Measurements from ENCODE around the gene UQCC2.

UQCC2 gene

DNA sequence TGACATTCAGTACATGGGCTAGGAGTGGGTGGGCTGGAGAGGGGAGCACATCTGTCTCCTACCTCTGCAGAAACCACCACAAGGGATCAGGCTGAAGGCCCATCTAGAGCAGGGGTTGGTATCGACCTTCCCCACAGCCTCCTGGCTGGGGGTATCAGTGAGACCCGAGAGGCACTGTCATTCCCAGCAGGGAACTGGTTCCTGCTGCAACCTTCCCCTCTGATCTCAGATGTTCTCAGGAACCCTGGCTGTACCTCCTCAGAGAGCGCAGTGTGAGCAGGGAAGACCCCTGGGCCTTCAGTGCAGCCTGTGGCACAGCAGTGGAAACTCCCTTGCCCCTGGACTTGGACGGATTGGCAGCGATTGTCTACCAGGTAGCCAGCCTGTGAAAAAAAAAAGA lies 27.4 kb upstream of the UQCC2 start:
- H3K4me1 Mint-ChIP-seq (ENCODE audit: low read depth in 2 of 2), result no peaks in the 10 kb centered on the region
- DNase-seq (no peak), ATAC-seq (replicated peaks) (no peak)
- no peaks in the 10 kb centered on the region for H3K36me3 Mint-ChIP-seq (ENCODE audit: insufficient read depth)
- no peaks in the 10 kb centered on the region for H3K9me3 Mint-ChIP-seq
- no peak overlapping the region for H3K27ac Mint-ChIP-seq
- H3K4me3 Mint-ChIP-seq, result no peak overlapping the region
- peaks cover 11 to 16% of the 10 kb centered on the region in 2 donors for H3K27me3 Mint-ChIP-seq

DNA sequence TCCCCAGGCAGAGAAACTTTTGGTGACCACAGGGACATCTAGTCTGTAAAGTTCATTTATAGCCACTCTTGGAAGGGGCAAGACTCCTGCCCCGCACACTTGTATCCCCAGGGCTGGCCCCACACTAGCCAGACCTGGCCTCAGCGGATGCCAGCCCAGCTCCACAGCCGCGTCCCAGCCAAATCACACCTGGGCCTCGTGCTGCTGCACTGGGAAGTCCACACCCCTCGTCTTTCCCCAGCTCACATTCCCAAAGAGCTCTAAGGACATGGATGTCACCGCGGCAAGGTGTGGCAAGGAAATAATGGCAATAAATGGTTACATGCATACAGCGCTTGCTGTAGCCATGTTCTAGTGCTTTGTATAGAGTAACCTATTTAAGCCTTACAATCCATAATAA lies 26.7 kb upstream of the UQCC2 start:
- peaks cover 11 to 17% of the 10 kb centered on the region in 2 donors for H3K27me3 Mint-ChIP-seq
- H3K4me1 Mint-ChIP-seq (ENCODE audit: low read depth in 2 of 2), result no peaks in the 10 kb centered on the region
- DNase-seq (no peak), ATAC-seq (replicated peaks) (no peak)
- H3K27ac Mint-ChIP-seq, result no peak overlapping the region
- H3K4me3 Mint-ChIP-seq, result no peak overlapping the region
- H3K9me3 Mint-ChIP-seq, result no peaks in the 10 kb centered on the region
- H3K36me3 Mint-ChIP-seq (ENCODE audit: insufficient read depth), result no peaks in the 10 kb centered on the region

DNA sequence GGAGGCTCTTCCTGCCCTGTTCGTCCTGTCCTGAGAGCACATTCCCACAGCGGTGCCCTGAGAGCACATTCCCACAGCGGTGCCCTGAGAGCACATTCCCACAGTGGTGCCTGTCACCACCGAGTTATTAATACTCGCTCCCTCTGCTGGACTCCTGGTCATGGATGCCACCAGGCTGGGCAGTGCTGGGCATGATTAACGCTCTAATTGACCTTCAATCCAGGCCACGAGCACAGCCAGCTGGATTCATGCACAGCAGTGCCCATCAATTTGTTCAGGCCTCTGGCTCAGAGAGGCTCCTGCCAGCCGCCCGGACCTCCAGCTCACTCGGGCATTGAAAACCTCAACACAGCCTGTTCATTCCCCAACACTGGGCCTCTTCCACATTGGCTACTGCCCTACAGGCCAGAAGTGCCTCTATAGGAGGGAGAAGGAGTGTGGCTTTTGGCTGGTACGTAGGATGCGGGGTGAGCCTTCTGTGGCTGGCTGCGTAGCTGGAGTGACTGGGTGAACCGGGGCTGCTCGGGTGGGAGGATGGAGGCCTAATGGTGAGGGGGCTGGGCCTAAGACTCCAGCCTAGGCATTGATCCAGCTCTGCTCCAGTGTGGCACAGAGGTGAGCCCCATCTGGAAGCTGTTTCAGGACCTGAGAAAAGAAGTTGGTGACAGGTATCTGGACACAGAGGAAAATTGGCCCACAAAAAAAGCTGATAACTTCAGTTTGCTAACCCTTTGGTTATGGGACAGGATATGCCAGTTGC lies 25.9 kb upstream of the UQCC2 start:
- Mint-ChIP-seq H3K4me1 (ENCODE audit: low read depth in 2 of 2) (no peaks in the 10 kb centered on the region), H3K9me3 (no peaks in the 10 kb centered on the region), H3K36me3 (ENCODE audit: insufficient read depth) (no peaks in the 10 kb centered on the region), H3K4me3 (no peak overlapping the region), H3K27me3 (peaks cover 4 to 17% of the 10 kb centered on the region in 2 donors), H3K27ac (no peak overlapping the region)
- DNase-seq, result no peak
- ATAC-seq (replicated peaks), result no peak

DNA sequence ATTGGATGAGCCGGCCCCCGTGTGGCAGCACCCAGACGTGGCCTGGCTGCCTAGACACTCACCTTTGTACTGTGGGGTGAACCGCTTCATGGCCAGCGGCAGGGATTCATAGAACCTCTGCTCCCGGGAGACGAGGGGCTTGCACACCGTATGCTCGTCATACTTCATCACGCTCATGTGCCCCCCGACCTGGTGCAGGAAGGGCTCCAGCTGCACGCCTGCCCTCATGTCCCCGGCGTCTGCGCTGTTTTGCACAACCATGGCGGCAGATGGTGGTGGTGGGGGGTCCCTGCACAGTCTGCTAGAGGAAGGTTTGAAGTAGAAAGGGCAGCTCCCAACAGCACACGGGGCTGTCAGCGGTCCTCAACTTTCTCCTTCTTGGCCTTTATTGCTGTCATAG lies 23.7 kb upstream of the UQCC2 start:
- no peak for DNase-seq
- Mint-ChIP-seq H3K36me3 (ENCODE audit: insufficient read depth) (peaks cover 4% of the 10 kb centered on the region), H3K4me3 (no peak overlapping the region), H3K4me1 (ENCODE audit: low read depth in 2 of 2) (peaks cover 0 to 3% of the 10 kb centered on the region in 2 donors), H3K9me3 (no peaks in the 10 kb centered on the region), H3K27ac (no peak overlapping the region), H3K27me3 (peaks cover 3 to 29% of the 10 kb centered on the region in 2 donors)
- ATAC-seq (replicated peaks), result no peak

DNA sequence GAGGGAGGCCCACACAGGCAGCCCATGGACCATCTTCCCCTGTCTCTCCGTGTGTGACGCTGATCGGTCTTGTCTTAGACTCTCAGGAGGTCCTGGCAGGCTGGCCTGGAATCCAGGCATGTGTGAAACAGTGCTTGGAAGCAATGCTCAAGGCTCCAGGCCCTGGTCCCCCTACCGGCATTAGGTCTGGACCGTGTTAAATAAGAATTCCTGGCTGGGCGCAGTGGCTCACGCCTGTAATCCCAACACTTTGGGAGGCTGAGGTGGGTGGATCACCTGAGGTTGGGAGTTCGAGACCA lies 22.2 kb upstream of the UQCC2 start:
- Mint-ChIP-seq H3K27ac (no peak overlapping the region), H3K27me3 (peaks cover 11 to 40% of the 10 kb centered on the region in 2 donors), H3K4me1 (ENCODE audit: low read depth in 2 of 2) (peaks cover 0 to 3% of the 10 kb centered on the region in 2 donors), H3K9me3 (no peaks in the 10 kb centered on the region), H3K36me3 (ENCODE audit: insufficient read depth) (peaks cover 4% of the 10 kb centered on the region), H3K4me3 (no peak overlapping the region)
- DNase-seq, result no peak
- ATAC-seq (replicated peaks), result no peak

DNA sequence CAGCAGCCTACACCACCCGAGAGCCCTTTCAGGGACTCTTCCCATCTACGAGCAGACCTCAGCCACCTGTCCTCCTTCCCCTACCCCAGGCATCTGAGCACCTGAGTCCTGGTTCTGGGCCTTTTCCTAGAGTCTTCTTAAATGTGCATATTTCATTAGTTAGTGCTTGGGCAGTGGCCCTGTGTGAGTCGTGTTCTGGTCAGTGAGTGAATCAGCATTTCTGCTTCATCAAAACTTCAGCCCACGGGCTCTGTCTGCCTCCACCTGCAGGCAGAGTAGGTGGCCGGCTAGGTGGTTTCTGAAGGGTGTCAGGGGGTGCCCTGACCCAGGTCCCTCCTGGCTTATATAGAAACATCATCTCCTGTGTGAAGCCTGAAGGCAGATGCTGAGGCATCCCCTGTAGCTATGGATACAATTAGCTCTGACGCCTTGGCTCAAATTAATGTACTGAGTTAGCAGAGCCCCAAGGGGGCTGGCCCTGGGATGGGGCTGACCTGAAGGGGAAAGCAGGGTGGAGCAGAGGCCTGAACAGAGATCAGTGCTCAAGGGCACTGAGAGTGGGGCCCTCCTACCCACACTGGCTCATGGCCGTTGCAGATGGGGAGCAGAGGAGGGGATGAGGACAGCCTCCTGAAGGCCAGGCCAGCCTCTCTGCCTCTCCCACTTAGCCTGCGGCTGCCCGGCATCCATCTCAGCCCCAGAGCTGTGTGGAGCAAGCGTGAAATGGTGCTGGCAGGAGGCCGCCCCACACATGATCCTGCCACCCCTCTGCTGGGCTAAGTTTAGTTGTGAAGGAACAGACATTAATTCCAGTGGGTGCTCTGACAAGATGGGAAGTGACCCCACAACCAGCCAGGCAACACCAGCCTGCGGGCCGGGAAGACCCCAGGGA lies 21.6 kb upstream of the UQCC2 start:
- no peak for DNase-seq
- H3K4me3 Mint-ChIP-seq, result no peak overlapping the region
- H3K4me1 Mint-ChIP-seq (ENCODE audit: low read depth in 2 of 2), result peaks cover 0 to 3% of the 10 kb centered on the region in 2 donors
- ATAC-seq (replicated peaks), result no peak
- no peaks in the 10 kb centered on the region for H3K9me3 Mint-ChIP-seq
- H3K36me3 Mint-ChIP-seq (ENCODE audit: insufficient read depth), result peaks cover 4% of the 10 kb centered on the region
- H3K27ac Mint-ChIP-seq, result no peak overlapping the region
- peaks cover 13 to 46% of the 10 kb centered on the region in 2 donors for H3K27me3 Mint-ChIP-seq

DNA sequence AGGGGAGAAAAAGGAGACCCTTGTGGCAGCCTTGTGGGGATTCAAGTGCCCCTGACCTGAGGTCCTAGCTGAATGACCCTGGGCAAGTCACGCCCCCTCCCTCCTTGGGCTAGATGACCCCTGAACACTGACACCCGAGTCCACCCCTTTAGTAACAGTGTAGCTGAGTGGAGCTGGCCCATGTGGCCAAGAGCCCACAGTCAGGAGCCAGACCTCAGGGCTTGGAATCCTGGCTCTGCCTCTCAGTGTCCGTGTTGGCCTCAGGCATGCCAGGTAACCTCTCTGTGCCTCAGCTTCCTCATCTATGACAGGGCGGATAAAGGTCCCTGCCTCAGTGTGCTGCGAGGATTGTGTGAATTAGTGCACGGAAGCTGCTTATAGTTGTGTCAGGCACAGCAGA lies 20.9 kb upstream of the UQCC2 start:
- H3K4me3 Mint-ChIP-seq, result no peak overlapping the region
- H3K4me1 Mint-ChIP-seq (ENCODE audit: low read depth in 2 of 2), result peaks cover 0 to 3% of the 10 kb centered on the region in 2 donors
- DNase-seq (no peak), ATAC-seq (replicated peaks) (no peak)
- H3K27ac Mint-ChIP-seq, result no peak overlapping the region
- peaks cover 4% of the 10 kb centered on the region for H3K36me3 Mint-ChIP-seq (ENCODE audit: insufficient read depth)
- peaks cover 13 to 46% of the 10 kb centered on the region in 2 donors for H3K27me3 Mint-ChIP-seq
- H3K9me3 Mint-ChIP-seq, result no peaks in the 10 kb centered on the region

- H3K36me3 Mint-ChIP-seq (ENCODE audit: insufficient read depth), result peaks cover 4% of the 10 kb centered on the region
- DNase-seq, result no peak
- no peaks in the 10 kb centered on the region for H3K9me3 Mint-ChIP-seq
- no peak overlapping the region for H3K27ac Mint-ChIP-seq
- H3K27me3 Mint-ChIP-seq, result peaks cover 15 to 52% of the 10 kb centered on the region in 2 donors
- no peak for ATAC-seq (replicated peaks)
- H3K4me3 Mint-ChIP-seq, result no peak overlapping the region
- H3K4me1 Mint-ChIP-seq (ENCODE audit: low read depth in 2 of 2), result peaks cover 0 to 3% of the 10 kb centered on the region in 2 donors
Observed at GRCh38 chr6:33731751-33732282, 20.3 kb upstream of the UQCC2 start.

GRCh38 chr6:33731035-33731434 lies 19.5 kb upstream of the UQCC2 start:
- Mint-ChIP-seq H3K27ac (no peak overlapping the region), H3K4me3 (no peak overlapping the region), H3K27me3 (peaks cover 21 to 59% of the 10 kb centered on the region in 2 donors), H3K4me1 (ENCODE audit: low read depth in 2 of 2) (peaks cover 0 to 3% of the 10 kb centered on the region in 2 donors), H3K9me3 (no peaks in the 10 kb centered on the region), H3K36me3 (ENCODE audit: insufficient read depth) (peaks cover 4% of the 10 kb centered on the region)
- ATAC-seq (replicated peaks) (no peak), DNase-seq (no peak)

- Mint-ChIP-seq H3K27me3 (peaks cover 21 to 64% of the 10 kb centered on the region in 2 donors), H3K9me3 (no peaks in the 10 kb centered on the region), H3K4me3 (no peak overlapping the region), H3K4me1 (ENCODE audit: low read depth in 2 of 2) (peaks cover 0 to 3% of the 10 kb centered on the region in 2 donors), H3K36me3 (ENCODE audit: insufficient read depth) (peaks cover 4% of the 10 kb centered on the region), H3K27ac (no peak overlapping the region)
- DNase-seq (no peak), ATAC-seq (replicated peaks) (no peak)
Observed at GRCh38 chr6:33730611-33731010, 19.1 kb upstream of the UQCC2 start.

DNA sequence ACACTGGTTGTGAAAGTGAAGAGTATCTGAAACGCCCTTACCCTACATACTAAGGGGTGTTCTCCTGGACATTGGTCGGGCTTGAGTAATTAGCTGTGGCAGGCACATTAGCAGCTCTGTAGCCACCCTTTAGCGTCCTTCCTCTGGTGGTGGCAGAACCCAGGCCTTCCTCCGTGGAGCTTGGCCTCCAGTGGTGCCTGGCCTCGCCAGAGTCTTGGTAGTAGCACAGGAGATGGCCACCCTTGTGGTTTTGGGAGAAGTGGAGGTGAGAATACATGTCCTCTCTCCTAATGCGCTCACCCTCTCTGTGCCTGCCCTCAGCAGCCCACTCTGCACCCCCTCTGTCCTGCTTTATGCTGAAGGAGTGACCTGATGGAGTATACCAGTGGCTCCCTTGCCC lies 17.6 kb upstream of the UQCC2 start:
- DNase-seq (no peak), ATAC-seq (replicated peaks) (no peak)
- H3K27ac Mint-ChIP-seq, result no peak overlapping the region
- H3K36me3 Mint-ChIP-seq (ENCODE audit: insufficient read depth), result peaks cover 4% of the 10 kb centered on the region
- peaks cover 21 to 79% of the 10 kb centered on the region in 2 donors for H3K27me3 Mint-ChIP-seq
- peaks cover 0 to 3% of the 10 kb centered on the region in 2 donors for H3K4me1 Mint-ChIP-seq (ENCODE audit: low read depth in 2 of 2)
- H3K4me3 Mint-ChIP-seq, result no peak overlapping the region
- no peaks in the 10 kb centered on the region for H3K9me3 Mint-ChIP-seq

GRCh38 chr6:33728438-33728837 lies 16.9 kb upstream of the UQCC2 start:
- Mint-ChIP-seq H3K9me3 (no peaks in the 10 kb centered on the region), H3K4me3 (no peak overlapping the region), H3K36me3 (ENCODE audit: insufficient read depth) (peaks cover 4% of the 10 kb centered on the region), H3K4me1 (ENCODE audit: low read depth in 2 of 2) (peaks cover 0 to 3% of the 10 kb centered on the region in 2 donors), H3K27ac (no peak overlapping the region), H3K27me3 (peaks cover 25 to 84% of the 10 kb centered on the region in 2 donors)
- ATAC-seq (replicated peaks) (no peak), DNase-seq (no peak)

DNA sequence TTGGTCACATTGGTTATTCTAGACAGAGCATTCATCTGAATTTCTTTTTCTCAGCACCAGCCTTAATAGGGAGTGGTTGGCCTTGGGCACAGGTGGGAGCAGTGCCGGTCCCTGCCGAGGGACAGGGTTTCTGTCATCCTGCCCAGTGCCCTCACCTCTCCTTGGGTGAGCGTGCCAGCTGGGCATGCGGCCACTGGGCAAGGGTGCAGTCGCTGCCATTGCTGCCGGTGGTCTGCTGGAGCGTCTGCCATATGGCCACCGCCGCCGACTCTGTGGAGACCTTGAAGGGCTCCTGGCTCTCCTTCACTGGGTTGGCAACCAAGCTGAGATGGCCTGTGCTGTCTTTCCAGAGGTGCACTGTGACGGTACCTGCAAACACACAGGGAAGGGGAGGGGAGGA lies 16.4 kb upstream of the UQCC2 start:
- Mint-ChIP-seq H3K4me3 (no peak overlapping the region), H3K9me3 (no peaks in the 10 kb centered on the region), H3K27ac (no peak overlapping the region), H3K36me3 (ENCODE audit: insufficient read depth) (peaks cover 4% of the 10 kb centered on the region), H3K27me3 (peaks cover 30 to 84% of the 10 kb centered on the region in 2 donors), H3K4me1 (ENCODE audit: low read depth in 2 of 2) (peaks cover 0 to 3% of the 10 kb centered on the region in 2 donors)
- DNase-seq (no peak), ATAC-seq (replicated peaks) (no peak)
